ENCODE measurements around the gene LDLRAD4.

The LDLRAD4 gene

GRCh38 chr18:13438507-13439056, 220.0 kb downstream of the LDLRAD4 start:
- no peak for DNase-seq

GRCh38 chr18:13439461-13439860, 220.9 kb downstream of the LDLRAD4 start:
- DNase-seq = no peak

- DNase-seq = no peak
Measured at GRCh38 chr18:13440277-13441248, 222.0 kb downstream of the LDLRAD4 start.

- DNase-seq = no peak
Measured at GRCh38 chr18:13441736-13442135, 223.2 kb downstream of the LDLRAD4 start.

- no peak for DNase-seq
Measured at GRCh38 chr18:13442451-13442850, 223.9 kb downstream of the LDLRAD4 start.

GRCh38 chr18:13443552-13443951, 225.0 kb downstream of the LDLRAD4 start:
- DNase-seq = no peak

GRCh38 chr18:13444430-13445240, 226.1 kb downstream of the LDLRAD4 start:
- no peak for DNase-seq

- no peak for DNase-seq
Measured at GRCh38 chr18:13445241-13445897, 226.8 kb downstream of the LDLRAD4 start.

GRCh38 chr18:13446024-13446423, 227.5 kb downstream of the LDLRAD4 start:
- no peak for DNase-seq

- no peak for DNase-seq
Measured at GRCh38 chr18:13446610-13447461, 228.3 kb downstream of the LDLRAD4 start.

- DNase-seq = no peak
Measured at GRCh38 chr18:13447621-13448334, 229.2 kb downstream of the LDLRAD4 start.

- DNase-seq = no peak
Measured at GRCh38 chr18:13448335-13448795, 229.8 kb downstream of the LDLRAD4 start.

- DNase-seq = no peak
Measured at GRCh38 chr18:13449651-13450050, 231.1 kb downstream of the LDLRAD4 start.

- DNase-seq = no peak
Measured at GRCh38 chr18:13450289-13451212, 232.0 kb downstream of the LDLRAD4 start.

GRCh38 chr18:13451213-13451540, 232.6 kb downstream of the LDLRAD4 start:
- no peak for DNase-seq

- DNase-seq = no peak
Measured at GRCh38 chr18:13451661-13452387, 233.3 kb downstream of the LDLRAD4 start.

GRCh38 chr18:13452388-13452811, 233.8 kb downstream of the LDLRAD4 start:
- no peak for DNase-seq

GRCh38 chr18:13452871-13453680, 234.5 kb downstream of the LDLRAD4 start:
- no peak for DNase-seq

Measured in CD4-positive, alpha-beta T cell treated with Interleukin-1 beta for 1 hour (primary cell).